Stomach smooth muscle (tissue), 2 donors: ENCODE data around the gene CSF3R.

Source experiments
- H3K27ac ChIP-seq: one replicate; pipeline ENCODE4 v1.7.0; 2013; ENCODE audit warnings: mild to moderate bottlenecking, low read length, inconsistent platforms
- H3K27me3 ChIP-seq, 2 donors: one replicate each; pipeline ENCODE4 v1.7.0; 2013; ENCODE audit warnings: low read length in 2 of 2; ENCODE audit not compliant: insufficient read depth in 2 of 2, control insufficient read depth in 1 of 2
- H3K36me3 ChIP-seq, 2 donors: one replicate each; pipeline ENCODE4 v1.7.0; 2013; ENCODE audit warnings: low read length in 2 of 2; ENCODE audit not compliant: control insufficient read depth in 2 of 2, insufficient read depth in 2 of 2
- H3K4me1 ChIP-seq: one replicate; pipeline ENCODE4 v1.7.0; 2013; ENCODE audit warnings: low read length; ENCODE audit not compliant: control insufficient read depth, insufficient read depth
- H3K4me3 ChIP-seq, 2 donors: one replicate each; pipeline ENCODE4 v1.7.0; 2013; ENCODE audit warnings: low read length in 2 of 2
- H3K9ac ChIP-seq, 2 donors: one replicate each; pipeline ENCODE4 v1.7.0; 2013; ENCODE audit warnings: low read length in 2 of 2, mild to moderate bottlenecking in 1 of 2
- H3K9me3 ChIP-seq, 2 donors: one replicate each; pipeline ENCODE4 v1.7.0; 2013; ENCODE audit warnings: low read length in 2 of 2; ENCODE audit not compliant: control insufficient read depth in 2 of 2
- donor health status: healthy.
- donor health status: Pancreatic carcinoma.

Gene CSF3R

GRCh38 chr1:36522461-36523229, 39.9 kb upstream of the CSF3R start:
- Histone ChIP-seq H3K9me3 (no peaks in the 10 kb centered on the region), H3K36me3 (no peaks in the 10 kb centered on the region), H3K4me3 (no peak overlapping the region), H3K27ac (no peak overlapping the region), H3K27me3 (peaks cover 6 to 10% of the 10 kb centered on the region in 2 donors), H3K4me1 (no peaks in the 10 kb centered on the region), H3K9ac (no peak overlapping the region)

- no peaks in the 10 kb centered on the region for H3K36me3 ChIP-seq
- H3K9me3 ChIP-seq: no peaks in the 10 kb centered on the region
- H3K27ac ChIP-seq: no peak overlapping the region
- peaks cover 6 to 12% of the 10 kb centered on the region in 2 donors for H3K27me3 ChIP-seq
- no peak overlapping the region for H3K9ac ChIP-seq
- H3K4me1 ChIP-seq: no peaks in the 10 kb centered on the region
- no peak overlapping the region for H3K4me3 ChIP-seq
Measured at GRCh38 chr1:36522021-36522420, 39.3 kb upstream of the CSF3R start.

- Histone ChIP-seq H3K4me1 (no peaks in the 10 kb centered on the region), H3K36me3 (no peaks in the 10 kb centered on the region), H3K9me3 (no peaks in the 10 kb centered on the region), H3K4me3 (no peak overlapping the region), H3K9ac (no peak overlapping the region), H3K27me3 (peaks cover 6 to 12% of the 10 kb centered on the region in 2 donors), H3K27ac (no peak overlapping the region)
Measured at GRCh38 chr1:36520771-36521420, 38.2 kb upstream of the CSF3R start.

- no peaks in the 10 kb centered on the region for H3K9me3 ChIP-seq
- H3K36me3 ChIP-seq: no peaks in the 10 kb centered on the region
- H3K4me1 ChIP-seq: no peaks in the 10 kb centered on the region
- no peak overlapping the region for H3K27ac ChIP-seq
- no peak overlapping the region for H3K9ac ChIP-seq
- H3K27me3 ChIP-seq: peaks cover 6 to 12% of the 10 kb centered on the region in 2 donors
- no peak overlapping the region for H3K4me3 ChIP-seq
Measured at GRCh38 chr1:36520056-36520455, 37.3 kb upstream of the CSF3R start.

GRCh38 chr1:36517011-36517771, 34.5 kb upstream of the CSF3R start:
- no peak overlapping the region for H3K27ac ChIP-seq
- no peaks in the 10 kb centered on the region for H3K36me3 ChIP-seq
- H3K9me3 ChIP-seq: no peaks in the 10 kb centered on the region
- no peak overlapping the region for H3K9ac ChIP-seq
- no peaks in the 10 kb centered on the region for H3K4me1 ChIP-seq
- no peak overlapping the region for H3K4me3 ChIP-seq
- peaks cover 6 to 10% of the 10 kb centered on the region in 2 donors for H3K27me3 ChIP-seq

GRCh38 chr1:36516372-36517010, 33.8 kb upstream of the CSF3R start:
- Histone ChIP-seq H3K9ac (no peak overlapping the region), H3K27me3 (peaks cover 6 to 12% of the 10 kb centered on the region in 2 donors), H3K9me3 (no peaks in the 10 kb centered on the region), H3K4me1 (no peaks in the 10 kb centered on the region), H3K4me3 (no peak overlapping the region), H3K27ac (no peak overlapping the region), H3K36me3 (no peaks in the 10 kb centered on the region)

GRCh38 chr1:36515315-36516138, 32.8 kb upstream of the CSF3R start:
- Histone ChIP-seq H3K36me3 (no peaks in the 10 kb centered on the region), H3K9ac (no peak overlapping the region), H3K4me1 (no peaks in the 10 kb centered on the region), H3K4me3 (no peak overlapping the region), H3K27ac (no peak overlapping the region), H3K27me3 (peaks cover 3 to 7% of the 10 kb centered on the region in 2 donors), H3K9me3 (no peaks in the 10 kb centered on the region)

- Histone ChIP-seq H3K36me3 (no peaks in the 10 kb centered on the region), H3K4me1 (no peaks in the 10 kb centered on the region), H3K9ac (no peak overlapping the region), H3K27ac (no peak overlapping the region), H3K4me3 (no peak overlapping the region), H3K27me3 (peaks cover 2 to 13% of the 10 kb centered on the region in 2 donors), H3K9me3 (no peaks in the 10 kb centered on the region)
Measured at GRCh38 chr1:36514501-36514900, 31.8 kb upstream of the CSF3R start.

GRCh38 chr1:36513676-36514473, 31.2 kb upstream of the CSF3R start:
- peaks cover 2 to 13% of the 10 kb centered on the region in 2 donors for H3K27me3 ChIP-seq
- H3K4me1 ChIP-seq: no peaks in the 10 kb centered on the region
- H3K36me3 ChIP-seq: no peaks in the 10 kb centered on the region
- no peak overlapping the region for H3K9ac ChIP-seq
- H3K4me3 ChIP-seq: no peak overlapping the region
- H3K9me3 ChIP-seq: no peaks in the 10 kb centered on the region
- H3K27ac ChIP-seq: no peak overlapping the region
